Thoracic aorta (tissue), 2 donors: ENCODE results near the gene HMG20B. TPM values are rescaled to one million over a fixed set of nuclear protein-coding genes. Genes with fewer than 3 reads are reported as not detected.
A peak's percentile ranks its signal among the peaks of the same experiment; 100 is the strongest.

Experiments
- ATAC-seq: fragments of 150-250 bp; one replicate; pipeline ENCODE4 v1.8.0; 2017; ENCODE audit warnings: low read depth; ENCODE audit not compliant: insufficient number of reproducible peaks, low FRiP score
- DNase-seq: peaks from one replicate; pipeline ENCODE4 v3.0.0-alpha.2; 2020; ENCODE audit warnings: low spot score
- H3K27ac ChIP-seq, 2 donors: fragments of 200-600 bp; sonication (generic); 1 replicate in 1 of 2; 2 replicates in 1 of 2; pipeline ENCODE4 v1.5.1; 2016; ENCODE audit warnings: mild to moderate bottlenecking in 2 of 2, moderate library complexity in 2 of 2
- H3K27me3 ChIP-seq: fragments of 200-600 bp; sonication (generic); replicated peaks from 2 replicates; pipeline ENCODE4 v1.6.0; 2016; ENCODE audit warnings: mild to moderate bottlenecking; ENCODE audit not compliant: insufficient read depth
- H3K36me3 ChIP-seq: fragments of 200-600 bp; sonication (generic); one replicate; pipeline ENCODE4 v1.5.1; 2016
- H3K4me1 ChIP-seq, 2 donors: fragments of 200-600 bp; sonication (generic); 1 replicate in 1 of 2; 2 replicates in 1 of 2; pipeline versions ENCODE4 v1.5.1 to v1.6.0; 2016; ENCODE audit warnings: low read depth in 2 of 2, mild to moderate bottlenecking in 1 of 2; ENCODE audit not compliant: control insufficient read depth in 1 of 2
- H3K4me3 ChIP-seq: fragments of 200-600 bp; sonication (generic); 2 replicates; pipeline ENCODE4 v1.5.1; 2016; ENCODE audit warnings: mild to moderate bottlenecking
- H3K9me3 ChIP-seq: fragments of 200-600 bp; sonication (generic); 2 replicates; pipeline ENCODE4 v1.5.1; 2016
- total RNA-seq, 2 donors: library from RNA; depleted of rRNA; stranded (reverse); fragments of >200 nt; gene quantifications; one replicate each; pipeline versions ENCODE4 v1.1.0 to v1.2.3, GENCODE V29; 2016
- TF ChIP-seq, protein P1 (sequence below): fragments of 200-600 bp; sonication (generic); IDR thresholded peaks from one replicate; pipeline ENCODE4 v1.5.1; 2019; ENCODE audit warnings: antibody characterized with exemption

Gene HMG20B
- total RNA-seq, 2 donors from 2014 or later = 90.8 to 120 TPM

DNA sequence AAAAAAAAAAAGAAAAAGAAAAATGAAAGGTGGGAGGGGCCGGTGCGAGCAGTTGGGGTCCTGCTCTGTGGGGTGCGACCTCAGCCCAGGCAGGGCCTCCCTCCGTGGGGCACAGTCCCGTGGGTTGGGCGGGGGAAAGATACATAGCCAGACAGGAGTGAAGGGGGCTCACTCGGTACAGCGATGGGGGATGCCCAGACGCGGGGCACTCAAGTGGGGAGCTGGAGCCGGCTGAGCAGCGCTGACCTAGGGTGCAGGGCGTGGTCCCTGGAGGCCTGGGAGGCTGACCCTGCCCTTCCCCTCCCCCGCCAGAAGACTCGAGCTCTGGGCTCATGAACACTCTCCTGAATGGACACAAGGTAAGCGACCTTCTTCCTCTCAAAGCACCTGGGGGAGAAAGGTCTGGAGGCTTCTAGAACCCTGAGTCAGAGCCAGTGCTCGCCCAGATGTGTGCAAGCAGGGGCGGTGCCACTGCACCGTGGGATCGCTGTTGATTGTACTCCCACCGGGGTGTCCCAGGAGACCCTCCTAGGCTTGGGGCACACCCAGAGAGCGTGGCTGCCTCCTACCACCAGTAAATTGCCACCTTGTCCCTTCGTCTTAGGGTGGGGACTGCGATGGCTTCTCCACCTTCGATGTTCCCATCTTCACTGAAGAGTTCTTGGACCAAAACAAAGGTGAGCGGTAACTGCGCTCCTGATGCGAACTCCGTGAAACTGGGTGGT lies 3.4 kb downstream of the HMG20B start:
- Histone ChIP-seq H3K4me1 (peaks cover 17 to 33% of the 10 kb centered on the region in 2 donors), H3K36me3 (no peaks in the 10 kb centered on the region), H3K27me3 (no peaks in the 10 kb centered on the region), H3K9me3 (no peaks in the 10 kb centered on the region), H3K4me3 (peak overlapping the region; percentile 56), H3K27ac (no peak overlapping the region)
- ATAC-seq = no peak
- TF ChIP-seq, protein P1, sequence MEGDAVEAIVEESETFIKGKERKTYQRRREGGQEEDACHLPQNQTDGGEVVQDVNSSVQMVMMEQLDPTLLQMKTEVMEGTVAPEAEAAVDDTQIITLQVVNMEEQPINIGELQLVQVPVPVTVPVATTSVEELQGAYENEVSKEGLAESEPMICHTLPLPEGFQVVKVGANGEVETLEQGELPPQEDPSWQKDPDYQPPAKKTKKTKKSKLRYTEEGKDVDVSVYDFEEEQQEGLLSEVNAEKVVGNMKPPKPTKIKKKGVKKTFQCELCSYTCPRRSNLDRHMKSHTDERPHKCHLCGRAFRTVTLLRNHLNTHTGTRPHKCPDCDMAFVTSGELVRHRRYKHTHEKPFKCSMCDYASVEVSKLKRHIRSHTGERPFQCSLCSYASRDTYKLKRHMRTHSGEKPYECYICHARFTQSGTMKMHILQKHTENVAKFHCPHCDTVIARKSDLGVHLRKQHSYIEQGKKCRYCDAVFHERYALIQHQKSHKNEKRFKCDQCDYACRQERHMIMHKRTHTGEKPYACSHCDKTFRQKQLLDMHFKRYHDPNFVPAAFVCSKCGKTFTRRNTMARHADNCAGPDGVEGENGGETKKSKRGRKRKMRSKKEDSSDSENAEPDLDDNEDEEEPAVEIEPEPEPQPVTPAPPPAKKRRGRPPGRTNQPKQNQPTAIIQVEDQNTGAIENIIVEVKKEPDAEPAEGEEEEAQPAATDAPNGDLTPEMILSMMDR = no peak
- no peak for DNase-seq

GRCh38 chr19:3576696-3577443 lies 4.1 kb downstream of the HMG20B start:
- Histone ChIP-seq H3K27ac (no peak overlapping the region), H3K4me3 (peak overlapping the region; percentile 56), H3K27me3 (no peaks in the 10 kb centered on the region), H3K9me3 (no peaks in the 10 kb centered on the region), H3K36me3 (no peaks in the 10 kb centered on the region), H3K4me1 (peaks cover 15 to 31% of the 10 kb centered on the region in 2 donors)
- TF ChIP-seq, protein P1 = no peak
- DNase-seq (no peak), ATAC-seq (no peak)

DNA sequence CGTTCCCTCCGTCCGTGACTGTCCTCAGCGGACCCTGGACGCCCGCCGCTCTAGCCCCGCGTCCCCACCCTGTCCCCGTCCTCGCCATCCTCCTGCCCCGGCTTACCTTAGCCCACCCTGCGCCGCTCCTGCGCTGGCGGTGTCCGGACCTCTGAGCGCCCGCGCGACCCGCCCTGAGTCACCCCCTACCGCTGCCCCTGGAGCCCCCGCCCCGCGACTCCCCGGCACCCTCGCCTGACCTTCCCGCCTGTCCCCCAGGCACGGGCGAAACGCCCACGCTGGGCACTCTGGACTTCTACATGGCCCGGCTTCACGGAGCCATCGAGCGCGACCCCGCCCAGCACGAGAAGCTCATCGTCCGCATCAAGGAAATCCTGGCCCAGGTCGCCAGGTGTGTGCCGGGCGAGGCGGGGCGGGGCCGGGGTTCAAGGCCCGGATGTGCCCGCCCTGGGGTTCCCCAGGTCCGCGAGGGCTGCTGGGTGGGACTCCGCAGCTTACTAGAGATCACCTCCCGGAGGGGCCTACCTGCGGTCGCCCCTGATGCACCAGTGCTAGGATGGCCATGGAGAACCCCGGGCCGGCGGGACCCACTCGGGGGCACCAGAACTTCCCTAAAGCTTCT lies 5.1 kb downstream of the HMG20B start:
- Histone ChIP-seq H3K9me3 (no peaks in the 10 kb centered on the region), H3K4me3 (no peak overlapping the region), H3K27ac (no peak overlapping the region)

GRCh38 chr19:3578390-3578789 lies 5.6 kb downstream of the HMG20B start:
- Histone ChIP-seq H3K27ac (no peak overlapping the region), H3K36me3 (no peaks in the 10 kb centered on the region), H3K27me3 (no peaks in the 10 kb centered on the region), H3K4me1 (peaks cover 12 to 24% of the 10 kb centered on the region in 2 donors), H3K9me3 (no peaks in the 10 kb centered on the region), H3K4me3 (no peak overlapping the region)
- ATAC-seq (no peak), DNase-seq (no peak)
- TF ChIP-seq, protein P1 = no peak

More for the DNA sequence above, 5.1 kb downstream of the HMG20B start:
- Histone ChIP-seq H3K36me3 (no peaks in the 10 kb centered on the region), H3K27me3 (no peaks in the 10 kb centered on the region), H3K4me1 (peaks cover 12 to 26% of the 10 kb centered on the region in 2 donors)
- no peak for DNase-seq
- ATAC-seq = no peak
- TF ChIP-seq, protein P1 = no peak
